Subcutaneous adipose tissue (tissue), 4 donors: ENCODE measurements around the gene KCNJ14. TPM values are rescaled to one million over a fixed set of nuclear protein-coding genes. Genes with fewer than 3 reads are reported as not detected.

Experiments used
- total RNA-seq, 4 donors: library from RNA; depleted of rRNA; stranded (reverse); fragments of >200 nt; gene quantifications; one replicate each; pipeline ENCODE4 v1.1.0, GENCODE V29; 2016
- TF ChIP-seq, protein P1 (sequence below): fragments of 450-650 bp; IDR thresholded peaks from one replicate; pipeline ENCODE4 v1.5.1; 2016; ENCODE audit warnings: low read depth, mild to moderate bottlenecking, control low read depth, antibody characterized with exemption, moderate library complexity

KCNJ14 gene
- total RNA-seq, 4 donors from 2014 or later = 0.57 to 1.0 (median 0.74) TPM

DNA sequence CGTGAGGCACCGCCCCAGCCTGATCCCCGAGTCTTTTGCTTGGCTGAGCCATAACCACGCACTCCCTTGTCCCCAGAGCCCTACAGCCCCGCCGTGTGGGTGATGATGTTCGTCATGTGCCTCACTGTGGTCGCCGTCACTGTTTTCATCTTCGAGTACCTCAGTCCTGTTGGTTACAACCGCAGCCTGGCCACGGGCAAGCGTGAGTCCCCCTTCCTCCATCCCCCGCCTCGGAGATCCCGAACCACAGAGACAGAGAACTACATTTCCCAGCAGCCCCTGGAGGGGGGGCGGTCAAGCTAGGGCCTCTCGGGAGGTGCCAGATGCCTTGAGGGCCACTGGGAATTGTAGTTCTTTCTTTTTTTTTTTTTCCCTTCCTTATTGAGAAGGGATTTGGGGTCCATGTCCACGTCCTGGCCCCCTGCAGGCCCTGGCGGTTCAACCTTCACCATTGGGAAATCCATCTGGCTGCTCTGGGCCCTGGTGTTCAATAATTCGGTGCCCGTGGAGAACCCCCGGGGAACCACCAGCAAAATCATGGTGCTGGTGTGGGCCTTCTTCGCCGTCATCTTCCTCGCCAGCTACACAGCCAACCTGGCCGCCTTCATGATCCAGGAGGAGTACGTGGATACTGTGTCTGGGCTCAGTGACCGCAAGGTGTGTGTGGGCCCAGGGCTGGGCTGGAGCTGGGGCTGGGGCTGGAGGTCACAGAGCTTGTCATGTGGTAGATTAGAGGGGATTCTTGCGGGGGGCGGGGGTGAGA is 36.0 kb upstream of the KCNJ14 start:
- TF ChIP-seq, protein P1, sequence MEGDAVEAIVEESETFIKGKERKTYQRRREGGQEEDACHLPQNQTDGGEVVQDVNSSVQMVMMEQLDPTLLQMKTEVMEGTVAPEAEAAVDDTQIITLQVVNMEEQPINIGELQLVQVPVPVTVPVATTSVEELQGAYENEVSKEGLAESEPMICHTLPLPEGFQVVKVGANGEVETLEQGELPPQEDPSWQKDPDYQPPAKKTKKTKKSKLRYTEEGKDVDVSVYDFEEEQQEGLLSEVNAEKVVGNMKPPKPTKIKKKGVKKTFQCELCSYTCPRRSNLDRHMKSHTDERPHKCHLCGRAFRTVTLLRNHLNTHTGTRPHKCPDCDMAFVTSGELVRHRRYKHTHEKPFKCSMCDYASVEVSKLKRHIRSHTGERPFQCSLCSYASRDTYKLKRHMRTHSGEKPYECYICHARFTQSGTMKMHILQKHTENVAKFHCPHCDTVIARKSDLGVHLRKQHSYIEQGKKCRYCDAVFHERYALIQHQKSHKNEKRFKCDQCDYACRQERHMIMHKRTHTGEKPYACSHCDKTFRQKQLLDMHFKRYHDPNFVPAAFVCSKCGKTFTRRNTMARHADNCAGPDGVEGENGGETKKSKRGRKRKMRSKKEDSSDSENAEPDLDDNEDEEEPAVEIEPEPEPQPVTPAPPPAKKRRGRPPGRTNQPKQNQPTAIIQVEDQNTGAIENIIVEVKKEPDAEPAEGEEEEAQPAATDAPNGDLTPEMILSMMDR = no peak

DNA sequence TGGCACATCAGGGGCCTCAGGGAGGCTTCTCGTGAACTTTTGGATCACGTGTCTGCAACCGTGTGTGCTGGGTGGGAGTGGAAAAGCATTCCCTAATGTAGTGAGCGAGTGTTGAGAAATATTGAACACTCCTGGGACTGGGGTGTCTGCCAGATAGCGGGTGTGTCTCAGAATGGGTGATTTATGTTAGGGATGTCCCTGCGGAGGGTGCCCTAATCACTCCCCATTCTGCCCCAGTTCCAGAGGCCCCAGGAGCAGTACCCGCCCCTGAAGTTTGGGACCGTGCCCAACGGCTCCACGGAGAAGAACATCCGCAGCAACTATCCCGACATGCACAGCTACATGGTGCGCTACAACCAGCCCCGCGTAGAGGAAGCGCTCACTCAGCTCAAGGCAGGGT is 33.8 kb upstream of the KCNJ14 start:
- TF ChIP-seq, protein P1 = no peak

DNA sequence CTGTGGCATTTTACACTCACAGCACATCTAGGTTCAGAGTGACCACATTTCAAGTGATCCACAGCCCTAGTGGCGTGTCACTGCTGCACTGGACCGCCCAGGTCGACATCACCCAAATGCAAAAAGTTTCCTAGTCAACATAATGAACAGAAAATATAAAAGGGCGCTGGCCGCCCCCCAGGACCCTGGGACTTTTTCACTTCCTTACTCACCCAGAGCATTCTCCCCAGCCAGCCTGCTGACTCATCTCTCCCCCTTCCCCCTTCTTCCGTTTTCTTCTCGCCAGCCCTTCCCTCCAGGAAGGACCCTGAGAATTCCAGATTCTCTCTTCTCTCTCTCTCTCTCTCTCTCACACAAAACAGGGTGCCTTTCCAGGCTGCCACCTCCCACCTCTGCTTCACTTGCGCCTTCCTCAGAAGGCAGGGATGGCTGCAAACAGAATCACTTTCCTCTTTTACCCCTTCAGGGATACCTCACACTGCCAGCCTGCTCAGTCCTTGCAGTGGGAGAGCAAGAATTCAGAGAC is 30.6 kb upstream of the KCNJ14 start:
- TF ChIP-seq, protein P1 = no peak

DNA sequence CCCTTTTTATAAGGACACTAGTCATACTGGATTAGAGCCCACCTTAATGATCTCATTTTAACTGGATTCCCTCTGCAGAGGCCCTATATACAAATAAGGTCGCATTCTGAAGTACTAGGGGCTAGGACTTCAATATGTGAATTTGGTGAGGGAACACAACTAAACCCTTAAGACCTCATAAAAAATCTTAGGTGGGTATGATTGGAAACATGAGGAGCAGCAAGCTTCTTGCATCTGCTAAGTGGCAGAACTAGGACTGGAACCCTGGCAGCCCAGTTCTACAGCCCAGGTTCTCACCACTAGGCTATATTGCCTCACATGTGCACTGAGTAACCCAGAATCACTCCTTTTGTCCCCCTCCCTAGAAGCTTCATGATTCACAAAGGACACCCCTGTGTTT is 26.7 kb upstream of the KCNJ14 start:
- TF ChIP-seq, protein P1 = no peak

DNA sequence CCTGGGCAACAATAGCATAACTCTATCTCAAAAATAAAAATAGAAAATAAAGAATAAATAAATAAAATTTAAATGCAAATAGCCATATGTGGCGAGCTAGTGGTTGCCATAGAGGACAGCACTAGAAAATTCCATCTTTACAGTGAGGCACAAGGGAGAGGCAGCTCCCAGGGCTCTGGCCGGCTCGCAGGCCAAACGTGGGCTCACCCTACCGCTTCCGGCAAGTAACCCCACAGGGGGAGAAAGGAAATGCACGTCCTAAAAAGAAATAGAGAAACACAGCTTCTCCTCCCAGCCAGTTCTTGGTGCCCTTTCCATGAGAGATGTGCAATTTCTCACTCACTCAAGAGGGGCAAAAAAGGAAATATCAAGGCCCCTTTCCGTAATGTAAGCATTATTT is 22.0 kb upstream of the KCNJ14 start:
- TF ChIP-seq, protein P1 = no peak

DNA sequence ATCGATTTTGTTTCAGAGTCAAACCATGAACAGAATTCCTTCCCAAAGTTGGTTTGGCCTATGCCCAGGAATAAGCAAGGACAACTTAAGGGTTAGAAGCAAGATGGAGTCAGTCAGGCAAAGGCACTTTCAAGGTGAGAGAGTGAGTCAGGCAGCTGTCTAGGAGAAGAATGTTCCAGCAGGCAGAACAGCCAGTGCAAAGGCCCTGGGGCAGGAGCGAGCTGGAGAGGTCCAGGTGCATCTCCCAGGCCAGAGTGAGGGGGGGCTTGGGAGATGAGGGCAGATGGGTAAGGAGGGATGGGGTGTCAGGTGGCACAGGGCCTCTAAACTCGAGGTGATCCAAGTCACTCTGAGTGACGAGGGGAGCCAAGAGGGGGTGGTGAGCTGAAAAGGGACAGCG is 18.8 kb upstream of the KCNJ14 start:
- TF ChIP-seq, protein P1 = no peak

DNA sequence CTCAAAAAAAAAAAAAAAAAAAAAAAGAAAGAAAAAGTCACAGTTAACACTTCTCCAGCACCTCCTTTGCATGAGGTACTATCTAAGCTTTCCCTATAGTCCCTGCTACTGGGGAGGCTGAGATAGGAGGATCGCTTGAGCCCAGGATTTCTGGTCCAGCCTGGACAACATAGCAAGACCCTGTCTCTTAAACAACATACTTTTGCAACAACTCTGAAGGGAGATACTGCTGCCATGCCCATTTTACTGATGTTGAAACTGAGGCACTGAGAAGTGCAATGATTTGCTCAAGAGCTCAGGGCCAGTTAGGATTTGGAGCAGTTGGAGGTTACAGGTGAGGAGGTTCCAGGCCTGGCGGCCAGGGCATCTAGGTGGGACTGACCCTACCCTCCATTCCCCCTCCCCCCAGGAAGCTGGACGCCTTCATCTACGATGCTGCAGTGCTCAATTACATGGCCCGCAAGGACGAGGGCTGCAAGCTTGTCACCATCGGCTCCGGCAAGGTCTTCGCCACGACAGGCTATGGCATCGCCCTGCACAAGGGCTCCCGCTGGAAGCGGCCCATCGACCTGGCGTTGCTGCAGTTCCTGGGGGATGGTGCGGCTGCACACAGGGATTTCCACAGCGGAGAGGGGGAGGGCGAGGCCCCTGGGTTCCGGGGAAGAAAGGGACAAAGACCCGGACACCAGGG is 13.9 kb upstream of the KCNJ14 start:
- TF ChIP-seq, protein P1 = no peak
